Suppressor macrophage treated with lipopolysaccharide for 1 hour (primary cell): Measurements from ENCODE around the gene ELL2.
"Not testable (repeated sequence)": the region's sequence is repeated elsewhere in the genome, so short reads cannot be mapped to it uniquely, and the experiment has no call there.

Source experiments
- DNase-seq, 3 donors: peaks; one replicate each; pipeline ENCODE4 v3.0.0-alpha.2; 2020 to 2022

ELL2 gene

GRCh38 chr5:95927927-95928723 lies 33.5 kb downstream of the ELL2 start:
- DNase-seq, result peak; percentile 48 to 83 (median 65)

GRCh38 chr5:95927300-95927699 lies 34.4 kb downstream of the ELL2 start:
- DNase-seq, result not testable (repeated sequence)

- DNase-seq, result no peak
Observed at GRCh38 chr5:95925939-95926338, 35.7 kb downstream of the ELL2 start.

GRCh38 chr5:95925378-95925744 lies 36.3 kb downstream of the ELL2 start:
- no peak for DNase-seq

- DNase-seq, result peak; percentile 28 to 65 (median 62)
Observed at GRCh38 chr5:95924720-95925377, 36.8 kb downstream of the ELL2 start.

GRCh38 chr5:95923918-95924544 lies 37.6 kb downstream of the ELL2 start:
- DNase-seq, result peak; percentile 19 to 37 (median 32)

GRCh38 chr5:95922798-95923197 lies 38.9 kb downstream of the ELL2 start:
- no peak for DNase-seq

GRCh38 chr5:95921501-95921900 lies 40.1 kb downstream of the ELL2 start:
- no peak for DNase-seq

GRCh38 chr5:95920822-95921221 lies 40.8 kb downstream of the ELL2 start:
- no peak for DNase-seq

GRCh38 chr5:95919658-95920057 lies 42.0 kb downstream of the ELL2 start:
- peak in 2 of 3 donors; percentile 37 to 44 for DNase-seq

- no peak for DNase-seq
Observed at GRCh38 chr5:95918421-95919006, 43.1 kb downstream of the ELL2 start.

- no peak for DNase-seq
Observed at GRCh38 chr5:95917207-95917606, 44.4 kb downstream of the ELL2 start.

GRCh38 chr5:95916687-95917085 lies 45.0 kb downstream of the ELL2 start:
- DNase-seq, result peak; percentile 15 to 40 (median 34)

- DNase-seq, result peak; percentile 15 to 43 (median 38)
Observed at GRCh38 chr5:95915999-95916686, 45.5 kb downstream of the ELL2 start.

- DNase-seq, result no peak
Observed at GRCh38 chr5:95913663-95914062, 48.0 kb downstream of the ELL2 start.

- DNase-seq, result no peak
Observed at GRCh38 chr5:95912029-95912428, 49.6 kb downstream of the ELL2 start.

- no peak for DNase-seq
Observed at GRCh38 chr5:95910521-95910920, 51.1 kb downstream of the ELL2 start.

- no peak for DNase-seq
Observed at GRCh38 chr5:95909738-95910137, 51.9 kb downstream of the ELL2 start.

- no peak for DNase-seq
Observed at GRCh38 chr5:95908799-95909198, 52.9 kb downstream of the ELL2 start.

GRCh38 chr5:95907740-95908706 lies 53.6 kb downstream of the ELL2 start:
- no peak for DNase-seq

GRCh38 chr5:95907067-95907705 lies 54.5 kb downstream of the ELL2 start:
- DNase-seq, result no peak
